ENCODE data around the gene ZZZ3.
"Not testable (repeated sequence)": the region's sequence is repeated elsewhere in the genome, so short reads cannot be mapped to it uniquely, and the experiment has no call there.

Gene ZZZ3

GRCh38 chr1:77682460-77683159, at the start of gene ZZZ3:
Gene ZZZ3, minus strand, starts transcription at chr1:77682658. Its CDS starts 49,304 bp downstream, at chr1:77633354.
- peak; percentile 92 for DNase-seq

DNA sequence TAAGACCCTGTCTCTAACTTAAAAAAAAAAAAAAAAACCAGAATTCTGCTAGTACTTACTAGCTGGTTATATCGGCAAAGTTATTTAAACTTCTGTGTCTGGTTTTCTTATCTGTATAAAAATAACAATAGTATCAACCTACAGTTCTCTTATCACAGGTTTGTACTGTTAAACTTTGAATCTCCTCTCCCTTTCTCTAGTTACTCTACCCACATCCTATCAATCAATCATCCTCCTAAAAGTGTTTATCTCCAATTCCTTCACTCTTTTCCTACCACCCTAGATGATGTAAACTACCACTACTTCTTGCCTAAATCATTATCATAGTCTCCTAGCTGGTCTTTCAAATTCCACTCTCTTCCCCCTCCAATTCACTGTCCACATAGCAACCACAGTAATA, 49.6 kb upstream of the ZZZ3 start:
- no peak for DNase-seq

DNA sequence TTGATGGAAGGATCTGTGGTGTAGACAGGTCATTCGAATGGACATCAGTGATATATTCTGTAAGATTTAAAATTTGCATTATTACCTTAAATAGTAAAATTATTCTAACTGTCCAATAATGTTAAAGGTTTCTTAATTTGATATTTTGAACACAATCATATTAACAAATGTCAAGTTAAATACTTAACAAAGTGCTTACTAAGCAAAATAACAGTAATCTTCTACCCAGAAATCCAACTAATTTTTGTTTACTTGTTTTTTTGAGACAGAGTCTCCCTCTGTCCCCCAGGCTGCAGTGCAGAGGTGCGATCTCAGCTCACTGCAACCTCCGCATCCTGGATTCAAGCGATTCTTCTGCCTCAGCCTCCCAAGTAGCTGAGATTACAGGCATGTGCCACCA, 43.2 kb upstream of the ZZZ3 start:
- DNase-seq, result no peak

DNA sequence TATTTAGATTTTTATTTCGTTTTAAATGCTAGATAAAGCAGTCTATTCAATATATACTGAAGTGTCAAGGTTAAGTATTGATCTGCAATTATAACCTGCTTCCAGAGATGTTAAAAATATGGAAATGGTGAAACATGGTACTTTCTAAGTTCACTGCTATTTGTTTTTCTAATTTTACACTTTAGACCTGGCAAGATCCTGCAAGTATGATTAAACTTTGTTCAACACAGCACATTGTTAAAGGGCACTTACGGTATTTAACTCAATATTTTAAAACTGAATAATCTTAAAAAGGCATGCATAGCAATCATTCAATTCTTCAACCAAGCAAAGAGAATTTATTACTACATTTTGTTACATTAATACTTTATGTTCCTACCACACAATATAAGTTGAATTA, 35.7 kb upstream of the ZZZ3 start:
- DNase-seq, result no peak

DNA sequence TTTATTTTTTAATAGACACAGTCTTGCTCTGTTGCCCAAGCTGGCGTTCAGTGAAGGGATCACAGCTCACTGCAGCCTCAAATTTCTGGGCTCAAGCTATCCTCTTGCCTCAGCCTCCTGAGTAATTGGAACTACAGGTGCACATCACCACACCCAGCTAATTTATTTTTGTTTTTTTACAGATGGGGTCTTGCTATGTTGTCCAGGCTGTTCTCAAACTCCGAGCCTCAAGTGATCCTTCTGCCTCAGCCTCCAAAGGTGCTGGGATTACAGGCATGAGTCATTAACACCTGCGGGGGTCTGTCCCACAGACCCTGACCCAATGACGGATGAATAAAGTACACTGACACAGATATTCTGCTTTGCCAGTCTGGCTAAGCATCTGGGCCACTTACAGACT, 33.6 kb upstream of the ZZZ3 start:
- no peak for DNase-seq

DNA sequence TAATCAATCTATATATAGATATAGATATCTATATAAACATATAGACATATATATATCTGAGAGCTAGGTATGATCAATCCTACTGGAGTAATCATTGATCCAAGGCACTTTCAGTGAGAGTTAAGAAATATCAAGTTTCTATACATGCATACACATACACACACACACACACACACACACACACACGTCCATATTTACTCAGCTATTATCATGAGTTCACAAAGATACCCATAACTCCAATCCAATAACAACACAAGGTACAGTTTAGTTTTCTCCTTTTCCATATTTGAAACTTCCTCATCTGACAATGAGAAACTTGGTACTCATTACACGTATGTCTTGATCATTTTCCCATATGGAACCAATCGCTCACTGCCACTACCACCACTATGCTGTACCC, 27.3 kb upstream of the ZZZ3 start:
- no peak for DNase-seq

DNA sequence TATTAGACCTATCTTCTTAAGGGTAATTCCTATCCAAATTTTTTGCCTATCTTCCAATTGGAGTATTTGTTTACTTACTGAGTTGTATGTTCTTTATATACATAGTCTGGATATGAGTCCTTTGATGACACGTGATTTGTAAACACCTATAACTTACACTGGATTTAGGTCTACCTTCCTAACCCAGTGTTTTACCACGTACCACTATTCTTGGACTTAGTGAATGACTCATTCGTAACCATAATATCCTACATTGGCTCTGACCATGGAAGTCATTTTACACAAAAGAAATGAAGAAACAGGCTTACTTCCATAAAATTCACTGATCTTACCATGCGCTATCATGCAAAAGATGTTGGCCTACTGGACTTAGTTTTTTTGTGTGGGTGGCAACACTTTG, 23.9 kb upstream of the ZZZ3 start:
- DNase-seq, result no peak

DNA sequence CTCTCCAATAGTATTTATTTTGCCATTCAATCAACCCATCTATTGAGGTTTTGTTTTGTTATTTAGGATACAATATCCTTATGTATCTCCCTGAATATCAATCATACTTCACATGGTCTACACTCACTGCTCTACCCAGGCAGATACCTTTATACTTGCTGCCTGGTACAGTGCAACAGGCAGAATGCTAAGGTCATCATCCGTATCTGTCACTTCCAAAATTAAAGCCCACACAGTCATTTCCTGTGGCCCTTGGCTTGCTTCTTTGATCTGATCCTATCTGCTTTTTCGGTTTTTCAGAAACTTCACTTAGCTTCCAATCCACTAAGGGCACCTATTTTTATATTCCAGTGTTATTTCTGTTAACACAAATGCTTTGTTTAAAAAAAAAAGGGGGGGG, 22.3 kb upstream of the ZZZ3 start:
- no peak for DNase-seq

GRCh38 chr1:77699673-77700072, 17.2 kb upstream of the ZZZ3 start:
- DNase-seq, result not testable (repeated sequence)

DNA sequence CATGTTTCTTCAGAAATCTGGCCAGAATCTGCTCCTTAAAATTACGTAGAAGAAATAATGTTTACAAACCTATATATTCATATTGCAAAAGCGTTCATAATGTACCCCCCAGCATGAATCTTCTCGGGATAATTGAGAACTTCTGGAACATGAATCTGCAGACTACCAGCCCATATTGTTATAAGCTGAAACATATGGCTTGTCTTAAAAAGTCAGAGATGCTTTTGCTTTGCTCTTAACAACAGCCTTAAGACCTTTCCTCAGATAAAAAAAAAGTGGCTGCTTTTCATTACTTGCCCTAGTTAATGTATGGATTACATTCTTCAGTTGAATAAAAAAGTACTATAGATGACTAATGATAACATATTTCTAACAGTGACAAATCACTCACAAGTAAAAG, 15.0 kb upstream of the ZZZ3 start:
- DNase-seq, result no peak

GRCh38 chr1:77688939-77689338, 6.5 kb upstream of the ZZZ3 start:
- no peak for DNase-seq

DNA sequence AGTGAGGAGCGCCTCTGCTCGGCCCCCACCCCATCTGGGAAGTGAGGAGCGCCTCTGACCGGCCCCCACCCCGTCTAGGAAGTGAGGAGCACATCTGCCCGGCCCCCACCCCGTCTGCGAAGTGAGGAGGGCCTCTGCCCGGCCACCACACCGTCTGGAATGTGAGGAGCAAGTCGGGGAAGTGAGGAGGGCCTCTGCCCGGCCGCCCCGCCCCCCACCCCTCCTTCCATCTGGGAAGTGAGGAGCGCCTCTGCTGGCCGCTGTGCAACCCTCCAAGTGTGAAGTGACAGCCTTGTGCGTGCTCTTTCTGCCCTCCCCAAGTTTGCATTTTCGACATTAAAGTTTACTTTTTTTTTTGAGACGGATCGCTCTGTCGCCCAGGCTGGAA, 5.1 kb upstream of the ZZZ3 start:
- peak; percentile 30 for DNase-seq

DNA sequence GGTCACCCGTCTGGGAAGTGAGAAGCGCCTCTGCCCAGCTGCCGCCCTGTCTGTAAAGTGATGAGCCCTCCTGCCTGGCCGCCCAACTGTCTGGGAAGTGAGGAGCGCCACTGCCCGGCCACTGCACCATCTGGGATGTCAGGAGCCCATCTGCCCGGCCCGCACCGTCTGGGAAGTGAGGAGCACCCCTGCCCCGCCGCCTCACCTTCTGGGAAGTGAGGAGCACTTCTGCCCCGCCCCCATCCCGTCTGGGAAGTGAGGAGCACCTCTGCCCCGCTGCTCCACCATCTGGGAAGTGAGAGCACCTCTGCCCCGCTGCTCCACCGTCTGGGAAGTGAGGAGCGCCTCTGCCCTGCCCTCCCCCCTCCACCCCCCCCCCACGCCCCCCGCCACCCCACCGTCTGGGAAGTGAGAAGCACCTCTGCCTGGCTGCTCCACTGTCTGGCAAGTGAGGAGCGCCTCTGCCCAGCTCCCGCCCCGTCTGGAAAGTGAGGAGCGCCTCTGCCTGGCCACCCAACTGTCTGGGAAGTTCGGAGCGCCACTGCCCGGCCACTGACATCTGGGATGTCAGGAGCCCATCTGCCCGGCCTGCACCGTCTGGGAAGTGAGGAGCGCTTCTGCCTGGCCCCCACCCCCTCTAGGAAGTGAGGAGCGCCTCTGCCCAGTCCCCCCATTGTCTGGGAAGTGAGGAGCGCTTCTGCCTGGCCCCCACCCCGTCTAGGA, 4.5 kb upstream of the ZZZ3 start:
- no peak for DNase-seq

GRCh38 chr1:77683160-77684148, 996 bp upstream of the ZZZ3 start:
- DNase-seq, result peak; percentile 94

- no peak for DNase-seq
Observed at GRCh38 chr1:77680173-77680572, 2.3 kb downstream of the ZZZ3 start.

GRCh38 chr1:77678660-77679610, 3.5 kb downstream of the ZZZ3 start:
- no peak for DNase-seq

- not testable (repeated sequence) for DNase-seq
Observed at GRCh38 chr1:77674807-77675206, 7.7 kb downstream of the ZZZ3 start.

DNA sequence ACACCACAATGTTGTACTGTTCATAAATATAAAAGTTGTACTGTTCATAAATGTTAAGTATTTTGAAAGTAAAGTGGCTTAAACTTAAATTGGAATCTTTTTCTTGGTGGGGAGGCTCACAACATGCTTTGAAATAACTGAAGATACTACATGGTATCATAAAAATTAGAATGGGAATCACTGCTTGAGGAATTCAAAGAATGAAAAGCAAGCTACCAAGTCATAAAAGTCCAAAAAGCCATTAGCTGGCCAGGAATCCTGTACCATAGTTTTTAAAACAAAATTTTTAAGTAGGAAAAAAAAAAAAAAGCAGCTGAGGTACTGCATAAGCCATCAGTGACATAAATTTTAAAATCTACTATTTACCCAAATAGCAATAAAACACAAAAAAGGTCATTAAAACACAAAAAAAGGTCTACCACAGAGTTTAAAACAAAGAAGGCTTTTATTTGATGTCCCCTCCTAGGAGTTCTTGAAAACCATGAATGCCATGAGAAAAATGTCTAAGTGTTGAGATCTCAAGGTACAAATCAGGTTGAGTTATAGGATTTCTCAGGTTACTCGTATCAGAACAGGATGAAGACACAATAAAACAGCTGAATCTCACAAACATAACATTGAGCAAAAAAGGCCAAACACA, 8.6 kb downstream of the ZZZ3 start:
- no peak for DNase-seq

- no peak for DNase-seq
Observed at GRCh38 chr1:77673030-77673429, 9.4 kb downstream of the ZZZ3 start.

GRCh38 chr1:77672374-77672773, 10.1 kb downstream of the ZZZ3 start:
- DNase-seq, result no peak

DNA sequence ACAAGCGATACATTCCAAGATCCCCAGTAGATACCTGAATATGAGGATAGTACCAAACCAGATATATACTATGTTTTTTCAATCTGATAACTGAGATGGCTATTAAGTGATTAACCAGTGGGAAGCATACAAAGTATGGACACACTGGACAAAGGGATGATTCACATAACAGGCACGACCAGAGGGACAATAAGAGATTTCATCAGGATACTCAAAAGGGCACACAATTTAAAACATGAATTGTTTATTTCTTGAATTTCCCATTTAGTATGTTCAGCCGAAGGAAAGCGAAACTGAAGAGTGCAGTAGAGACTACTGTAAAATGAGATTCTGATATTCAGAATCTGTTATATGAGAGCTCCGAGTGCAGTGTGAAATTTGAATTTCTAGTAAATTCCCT, 10.6 kb downstream of the ZZZ3 start:
- no peak for DNase-seq

GRCh38 chr1:77670330-77670729, 12.1 kb downstream of the ZZZ3 start:
- peak; percentile 34 for DNase-seq
